Measurements from ENCODE around the gene ZNF584. TPM values are rescaled to one million over a fixed set of nuclear protein-coding genes. Genes with fewer than 3 reads are reported as not detected.
"Not testable (repeated sequence)": the region's sequence is repeated elsewhere in the genome, so short reads cannot be mapped to it uniquely, and the experiment has no call there.

The ZNF584 gene
- total RNA-seq, 1 donor from 2014 or later: 16.7 TPM

DNA sequence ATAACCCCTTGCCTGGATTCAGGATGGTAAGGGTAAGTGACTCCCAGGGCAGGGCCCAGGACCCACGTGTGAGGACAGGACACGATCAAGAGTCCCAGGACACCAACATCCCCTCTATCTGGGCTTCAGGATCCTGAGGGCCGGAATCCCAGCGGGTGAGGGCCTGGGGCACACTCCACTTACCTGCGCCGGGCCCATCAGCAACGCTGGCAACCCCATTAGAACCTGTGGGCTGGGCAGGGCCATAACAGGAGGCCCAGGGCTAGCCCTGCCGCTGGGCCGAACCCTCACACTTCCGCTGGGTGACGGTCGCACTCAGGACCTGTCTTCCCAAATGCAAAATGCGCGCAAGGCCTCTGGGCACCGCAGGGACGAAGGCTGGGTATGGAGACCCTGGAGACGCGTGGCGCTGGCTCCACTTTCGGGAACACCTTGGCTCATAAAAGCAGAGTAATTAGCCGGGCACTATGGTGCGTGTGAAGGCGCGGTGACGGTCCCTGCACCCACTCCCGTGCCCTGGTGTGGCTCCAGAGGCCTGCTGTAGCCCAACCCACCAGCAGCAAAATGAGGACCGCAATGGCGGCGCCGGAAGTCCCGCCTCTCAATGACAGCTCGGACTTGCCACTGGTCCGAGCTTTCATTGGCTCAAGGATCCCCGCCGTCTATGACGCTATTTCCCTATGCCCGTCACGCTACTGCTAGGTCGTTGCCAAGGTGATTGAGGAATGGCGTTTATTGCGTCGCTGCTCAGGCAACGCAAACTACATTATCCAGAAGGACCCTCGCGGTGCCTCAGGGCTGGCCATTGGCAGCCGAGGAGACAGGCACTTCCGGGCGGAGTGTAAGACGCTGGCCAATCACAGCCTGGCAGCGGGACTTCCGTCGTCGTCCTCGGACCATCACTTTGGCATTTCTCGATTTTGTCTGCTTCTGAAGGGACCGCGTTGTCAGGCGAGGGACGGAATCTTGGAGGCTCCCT lies 31.4 kb downstream of the ZNF584 start, which contains the start of gene ZNF132:
Gene ZNF132, minus strand, starts transcription at position 578 of the 979 bp plus-strand sequence. Its CDS starts 332 bp downstream, at position 246.
- Mint-ChIP-seq H3K4me3 (ENCODE audit: low read depth) (peak within 1 kb of the TSS; percentile 81), H3K4me1 (ENCODE audit: low read depth) (peaks cover 3% of the 10 kb centered on the region), H3K27me3 (peaks cover 27% of the 10 kb centered on the region), H3K9me3 (ENCODE audit: low read depth) (peaks cover 46% of the 10 kb centered on the region), H3K36me3 (ENCODE audit: insufficient read depth) (peaks cover 40% of the 10 kb centered on the region), H3K27ac (peak within 1 kb of the TSS; percentile 84)
- peak; percentile 53 for DNase-seq (ENCODE audit: low spot score, unreplicated experiment)
- TF ChIP-seq, protein P1, sequence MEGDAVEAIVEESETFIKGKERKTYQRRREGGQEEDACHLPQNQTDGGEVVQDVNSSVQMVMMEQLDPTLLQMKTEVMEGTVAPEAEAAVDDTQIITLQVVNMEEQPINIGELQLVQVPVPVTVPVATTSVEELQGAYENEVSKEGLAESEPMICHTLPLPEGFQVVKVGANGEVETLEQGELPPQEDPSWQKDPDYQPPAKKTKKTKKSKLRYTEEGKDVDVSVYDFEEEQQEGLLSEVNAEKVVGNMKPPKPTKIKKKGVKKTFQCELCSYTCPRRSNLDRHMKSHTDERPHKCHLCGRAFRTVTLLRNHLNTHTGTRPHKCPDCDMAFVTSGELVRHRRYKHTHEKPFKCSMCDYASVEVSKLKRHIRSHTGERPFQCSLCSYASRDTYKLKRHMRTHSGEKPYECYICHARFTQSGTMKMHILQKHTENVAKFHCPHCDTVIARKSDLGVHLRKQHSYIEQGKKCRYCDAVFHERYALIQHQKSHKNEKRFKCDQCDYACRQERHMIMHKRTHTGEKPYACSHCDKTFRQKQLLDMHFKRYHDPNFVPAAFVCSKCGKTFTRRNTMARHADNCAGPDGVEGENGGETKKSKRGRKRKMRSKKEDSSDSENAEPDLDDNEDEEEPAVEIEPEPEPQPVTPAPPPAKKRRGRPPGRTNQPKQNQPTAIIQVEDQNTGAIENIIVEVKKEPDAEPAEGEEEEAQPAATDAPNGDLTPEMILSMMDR (IDR thresholded peaks at IDR 0.05; ENCODE audit: unreplicated experiment): no peak

DNA sequence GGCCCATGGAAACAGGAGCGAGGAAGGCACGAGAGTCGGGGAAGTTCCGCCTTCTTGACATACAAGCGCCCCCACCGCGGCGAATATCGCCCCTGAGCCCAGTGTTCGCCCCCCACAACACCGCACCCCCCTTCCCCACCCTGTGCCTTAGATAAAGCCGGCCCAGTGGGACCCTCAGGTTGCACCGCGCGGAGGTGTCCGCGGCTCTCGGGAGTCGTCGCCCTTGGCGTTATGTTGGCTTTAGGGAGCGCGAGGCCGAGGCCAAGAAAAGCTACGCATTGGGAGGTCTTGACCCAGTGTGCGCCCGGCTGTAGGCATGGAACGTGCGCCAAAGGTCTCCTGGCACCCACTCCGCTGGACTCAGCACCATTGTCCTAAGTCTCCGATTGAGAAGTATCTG lies 32.1 kb downstream of the ZNF584 start:
- TF ChIP-seq, protein P1 (IDR thresholded peaks at IDR 0.05; ENCODE audit: unreplicated experiment): no peak
- Mint-ChIP-seq H3K9me3 (ENCODE audit: low read depth) (peaks cover 39% of the 10 kb centered on the region), H3K36me3 (ENCODE audit: insufficient read depth) (peaks cover 33% of the 10 kb centered on the region), H3K27ac (peak overlapping the region; percentile 84), H3K27me3 (peaks cover 31% of the 10 kb centered on the region), H3K4me3 (ENCODE audit: low read depth) (peak overlapping the region; percentile 81), H3K4me1 (ENCODE audit: low read depth) (peaks cover 3% of the 10 kb centered on the region)
- DNase-seq (ENCODE audit: low spot score, unreplicated experiment): no peak

DNA sequence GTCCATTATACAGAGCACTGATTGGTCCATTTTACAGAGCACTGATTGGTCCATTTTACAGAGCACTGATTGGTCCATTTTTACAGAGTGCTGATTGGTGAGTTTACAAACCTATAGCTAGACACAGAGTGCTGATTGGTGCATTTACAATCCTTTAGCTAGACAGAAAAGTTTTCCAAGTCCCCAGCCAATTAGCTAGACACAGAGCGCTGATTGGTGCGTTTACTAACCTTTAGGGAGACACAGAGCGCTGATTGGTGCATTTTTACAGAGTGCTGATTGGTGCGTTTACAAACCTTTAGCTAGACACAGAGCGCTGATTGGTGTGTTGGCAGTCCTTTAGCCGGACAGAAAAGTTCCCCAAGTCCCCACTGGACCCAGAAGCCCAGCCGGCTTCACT lies 34.5 kb downstream of the ZNF584 start:
- not testable (repeated sequence) for H3K27ac Mint-ChIP-seq; DNase-seq (ENCODE audit: low spot score, unreplicated experiment); H3K4me3 Mint-ChIP-seq (ENCODE audit: low read depth); H3K4me1 Mint-ChIP-seq (ENCODE audit: low read depth)
- Mint-ChIP-seq H3K36me3 (ENCODE audit: insufficient read depth) (peaks cover 18% of the 10 kb centered on the region), H3K27me3 (peaks cover 41% of the 10 kb centered on the region), H3K9me3 (ENCODE audit: low read depth) (peaks cover 29% of the 10 kb centered on the region)

DNA sequence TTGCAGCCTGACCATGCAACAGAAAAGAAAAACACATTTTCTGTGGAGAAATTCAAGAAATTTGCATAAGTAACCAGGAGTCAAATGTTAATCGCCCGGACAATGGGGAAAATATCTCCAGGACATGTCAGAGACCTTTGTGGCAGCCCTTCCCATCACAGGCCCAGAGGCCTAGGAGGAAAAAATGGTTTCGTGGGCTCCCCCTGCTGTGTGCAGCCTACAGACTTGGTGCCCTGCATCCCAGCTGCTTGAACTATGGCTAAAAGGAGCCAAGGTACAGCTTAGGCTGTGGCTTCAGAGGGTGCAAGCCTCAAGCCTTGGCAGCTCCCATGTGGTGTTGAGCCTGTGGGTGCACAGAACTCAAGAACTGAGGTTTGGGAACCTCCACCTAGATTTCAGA lies 40.4 kb downstream of the ZNF584 start:
- H3K9me3 Mint-ChIP-seq (ENCODE audit: low read depth); H3K36me3 Mint-ChIP-seq (ENCODE audit: insufficient read depth); H3K4me3 Mint-ChIP-seq (ENCODE audit: low read depth); H3K4me1 Mint-ChIP-seq (ENCODE audit: low read depth); H3K27ac Mint-ChIP-seq; DNase-seq (ENCODE audit: low spot score, unreplicated experiment): not testable (repeated sequence)
- peaks cover 40% of the 10 kb centered on the region for H3K27me3 Mint-ChIP-seq

DNA sequence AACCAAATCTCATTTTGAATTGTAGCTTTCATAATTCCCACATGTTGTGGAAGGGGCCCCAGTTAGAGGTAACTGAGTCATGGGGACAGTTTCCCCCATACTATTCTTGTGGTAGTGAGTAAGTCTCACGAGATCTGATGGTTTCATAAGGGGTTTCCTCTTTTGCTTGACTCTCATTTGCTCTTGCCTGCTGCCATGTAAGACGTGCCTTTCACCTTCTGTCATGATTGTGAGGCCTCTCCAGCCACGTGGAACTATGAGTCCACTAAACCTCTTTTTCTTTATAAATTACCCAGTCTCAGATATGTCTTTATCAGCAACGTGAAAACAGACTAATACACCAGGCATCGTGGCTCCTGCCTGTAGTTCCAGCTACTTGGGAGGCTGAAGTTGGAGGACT lies 41.5 kb downstream of the ZNF584 start:
- Mint-ChIP-seq H3K4me3 (ENCODE audit: low read depth) (peak overlapping the region; percentile 11), H3K27me3 (peaks cover 29% of the 10 kb centered on the region)
- not testable (repeated sequence) for H3K9me3 Mint-ChIP-seq (ENCODE audit: low read depth)

DNA sequence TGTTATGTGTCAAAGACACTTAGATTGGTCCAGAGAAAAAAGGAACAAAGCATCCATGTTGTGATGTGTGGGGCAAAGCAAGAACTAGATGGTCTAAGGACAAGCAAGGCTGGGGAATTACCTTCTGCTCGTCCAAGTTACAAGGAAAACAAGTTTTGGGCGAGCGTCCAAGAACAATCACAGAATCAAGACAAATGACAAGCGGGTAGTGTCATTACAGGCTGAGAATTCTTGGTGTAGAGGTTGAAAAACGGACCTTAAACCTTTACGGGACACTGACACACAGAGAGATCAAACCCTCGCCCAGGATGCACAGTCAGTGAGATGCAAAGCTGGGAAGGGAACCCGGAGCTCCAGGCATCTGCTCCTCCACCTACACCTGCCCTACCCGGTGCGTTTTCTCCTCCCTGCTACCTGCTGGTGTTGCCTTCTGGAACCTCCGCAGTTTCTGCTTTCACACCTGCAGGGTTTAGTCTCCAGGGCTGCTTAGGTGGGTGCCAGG lies 42.5 kb downstream of the ZNF584 start:
- peaks cover 8% of the 10 kb centered on the region for H3K9me3 Mint-ChIP-seq (ENCODE audit: low read depth)
- H3K27me3 Mint-ChIP-seq: peaks cover 26% of the 10 kb centered on the region
- DNase-seq (ENCODE audit: low spot score, unreplicated experiment): no peak
- peak overlapping the region; percentile 90 for H3K4me3 Mint-ChIP-seq (ENCODE audit: low read depth)
- H3K36me3 Mint-ChIP-seq (ENCODE audit: insufficient read depth): peaks cover 4% of the 10 kb centered on the region
- TF ChIP-seq, protein P1 (IDR thresholded peaks at IDR 0.05; ENCODE audit: unreplicated experiment): no peak
- peak overlapping the region; percentile 94 for H3K27ac Mint-ChIP-seq
- peaks cover 8% of the 10 kb centered on the region for H3K4me1 Mint-ChIP-seq (ENCODE audit: low read depth)

More for the DNA sequence above, 41.5 kb downstream of the ZNF584 start:
- not testable (repeated sequence) for H3K36me3 Mint-ChIP-seq (ENCODE audit: insufficient read depth); H3K27ac Mint-ChIP-seq; H3K4me1 Mint-ChIP-seq (ENCODE audit: low read depth); DNase-seq (ENCODE audit: low spot score, unreplicated experiment)
